Nephron (organoid): ENCODE results near the gene MYH4.

ENCODE experiments used
- H3K27ac Mint-ChIP-seq, 3 experiments: 2 replicates each; pipeline ENCODE4 v1.8.0; 2020; ENCODE audit warnings: mixed read lengths in 3 of 3, mild to moderate bottlenecking in 2 of 3, moderate library complexity in 1 of 3
- H3K27me3 Mint-ChIP-seq: 2 replicates; pipeline ENCODE4 v1.8.0; 2021; ENCODE audit warnings: low read depth, mild to moderate bottlenecking, moderate library complexity, mixed read lengths
- H3K36me3 Mint-ChIP-seq: 2 replicates; pipeline ENCODE4 v1.8.0; 2020; ENCODE audit warnings: low read depth, mixed read lengths
- H3K4me1 Mint-ChIP-seq: 2 replicates; pipeline ENCODE4 v1.8.0; 2020; ENCODE audit warnings: mixed read lengths
- H3K4me3 Mint-ChIP-seq, 3 experiments: 2 replicates each; pipeline ENCODE4 v1.8.0; 2020; ENCODE audit warnings: mild to moderate bottlenecking in 3 of 3, mixed read lengths in 3 of 3, moderate library complexity in 2 of 3
- H3K9me3 Mint-ChIP-seq: 2 replicates; pipeline ENCODE4 v1.8.0; 2020; ENCODE audit warnings: mixed read lengths
- CTCF ChIP-seq, 3 experiments: fragments of 200-600 bp; sonication (generic); IDR thresholded peaks; one replicate each; pipeline ENCODE4 v1.5.0; 2021; ENCODE audit warnings: antibody characterized with exemption in 3 of 3; ENCODE audit not compliant: unreplicated experiment in 3 of 3

The MYH4 gene

DNA sequence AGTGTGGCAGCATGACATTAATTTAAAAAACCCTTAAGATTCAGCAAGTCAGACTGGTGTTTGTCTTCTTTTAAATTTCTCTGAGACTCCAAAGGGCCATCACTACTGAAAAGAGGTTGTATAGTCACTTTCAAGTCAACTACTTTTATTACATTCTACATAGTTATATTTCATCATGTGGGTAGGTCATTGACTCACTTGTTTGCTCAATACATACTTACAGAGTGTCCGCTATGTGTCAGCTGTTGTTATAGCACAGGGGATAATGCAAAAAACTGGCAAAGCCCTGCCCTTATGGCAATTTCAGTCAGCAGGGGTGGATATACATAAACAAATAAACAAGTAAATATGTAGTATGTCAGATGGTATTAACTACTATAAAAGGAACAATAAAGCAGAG is 2.5 kb upstream of the MYH4 start:
- no peak overlapping the region for H3K4me3 Mint-ChIP-seq
- no peaks in the 10 kb centered on the region for H3K27me3 Mint-ChIP-seq
- H3K4me1 Mint-ChIP-seq: no peaks in the 10 kb centered on the region
- TF ChIP-seq CTCF (IDR thresholded peaks at IDR 0.05; ENCODE audit: unreplicated experiment in 3 of 3): no peak
- H3K9me3 Mint-ChIP-seq: no peaks in the 10 kb centered on the region
- H3K27ac Mint-ChIP-seq: no peak overlapping the region
- no peaks in the 10 kb centered on the region for H3K36me3 Mint-ChIP-seq

- Mint-ChIP-seq H3K27me3 (no peaks in the 10 kb centered on the region), H3K4me3 (no peak overlapping the region), H3K36me3 (no peaks in the 10 kb centered on the region), H3K27ac (no peak overlapping the region), H3K4me1 (no peaks in the 10 kb centered on the region), H3K9me3 (no peaks in the 10 kb centered on the region)
- no peak for TF ChIP-seq CTCF (IDR thresholded peaks at IDR 0.05; ENCODE audit: unreplicated experiment in 3 of 3)
Measured at GRCh38 chr17:10463402-10463801, 6.0 kb downstream of the MYH4 start.

DNA sequence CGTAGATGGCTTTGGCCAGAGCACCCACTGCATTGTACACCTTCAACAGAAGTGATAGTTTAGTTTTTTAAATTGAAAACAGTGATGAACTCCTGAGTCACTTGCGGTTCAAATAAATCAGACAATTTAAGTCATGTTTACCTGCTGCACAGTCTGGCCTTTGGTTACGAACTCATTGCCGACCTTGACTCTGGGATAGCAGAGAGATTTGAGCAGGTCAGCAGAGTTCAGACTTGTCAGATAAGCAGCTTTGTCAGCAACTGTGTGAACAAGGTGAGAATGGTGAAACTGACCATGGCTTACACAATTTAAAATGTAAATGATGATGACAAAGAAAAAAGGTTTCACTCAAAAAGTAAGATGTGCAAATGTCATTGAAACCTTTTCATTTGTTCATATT is 9.3 kb downstream of the MYH4 start:
- H3K9me3 Mint-ChIP-seq: no peaks in the 10 kb centered on the region
- no peak overlapping the region for H3K4me3 Mint-ChIP-seq
- no peaks in the 10 kb centered on the region for H3K4me1 Mint-ChIP-seq
- no peak overlapping the region for H3K27ac Mint-ChIP-seq
- peaks cover 4% of the 10 kb centered on the region for H3K27me3 Mint-ChIP-seq
- no peak for TF ChIP-seq CTCF (IDR thresholded peaks at IDR 0.05; ENCODE audit: unreplicated experiment in 3 of 3)
- no peaks in the 10 kb centered on the region for H3K36me3 Mint-ChIP-seq

- no peaks in the 10 kb centered on the region for H3K4me1 Mint-ChIP-seq
- no peaks in the 10 kb centered on the region for H3K36me3 Mint-ChIP-seq
- no peak overlapping the region for H3K4me3 Mint-ChIP-seq
- TF ChIP-seq CTCF (IDR thresholded peaks at IDR 0.05; ENCODE audit: unreplicated experiment in 3 of 3): no peak
- H3K27me3 Mint-ChIP-seq: peaks cover 4% of the 10 kb centered on the region
- H3K9me3 Mint-ChIP-seq: no peaks in the 10 kb centered on the region
- H3K27ac Mint-ChIP-seq: no peak overlapping the region
Measured at GRCh38 chr17:10458701-10459100, 10.7 kb downstream of the MYH4 start.

DNA sequence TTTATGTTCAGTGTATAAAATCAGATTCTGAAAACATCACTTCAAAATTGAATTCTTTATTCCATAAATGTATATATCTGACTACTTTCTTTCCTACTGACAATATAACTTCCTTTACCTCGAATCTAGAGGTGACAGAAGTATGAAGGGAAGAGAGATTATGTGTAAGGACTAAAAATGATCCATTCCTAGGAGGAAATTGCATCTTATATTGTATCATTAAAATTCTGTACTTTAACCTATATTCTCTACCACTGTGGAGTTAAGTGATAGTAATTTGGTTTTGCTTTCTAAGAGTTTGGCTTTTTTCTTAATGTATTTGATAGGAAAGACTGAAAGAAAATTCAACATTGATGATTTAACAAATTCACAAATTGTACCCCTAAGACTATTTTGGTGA is 11.4 kb downstream of the MYH4 start:
- no peaks in the 10 kb centered on the region for H3K9me3 Mint-ChIP-seq
- TF ChIP-seq CTCF (IDR thresholded peaks at IDR 0.05; ENCODE audit: unreplicated experiment in 3 of 3): no peak
- no peak overlapping the region for H3K4me3 Mint-ChIP-seq
- no peaks in the 10 kb centered on the region for H3K36me3 Mint-ChIP-seq
- peaks cover 1% of the 10 kb centered on the region for H3K4me1 Mint-ChIP-seq
- peaks cover 4% of the 10 kb centered on the region for H3K27me3 Mint-ChIP-seq
- no peak overlapping the region for H3K27ac Mint-ChIP-seq

- no peak for TF ChIP-seq CTCF (IDR thresholded peaks at IDR 0.05; ENCODE audit: unreplicated experiment in 3 of 3)
- Mint-ChIP-seq H3K9me3 (no peaks in the 10 kb centered on the region), H3K4me1 (peaks cover 13% of the 10 kb centered on the region), H3K27me3 (no peaks in the 10 kb centered on the region), H3K36me3 (no peaks in the 10 kb centered on the region), H3K27ac (peak overlapping the region in 2 of 3 experiments; percentile 1 to 3), H3K4me3 (no peak overlapping the region)
Measured at GRCh38 chr17:10447026-10447931, 22.1 kb downstream of the MYH4 start.
